ENCODE data around the gene KLF11.
"Not testable (repeated sequence)": the region's sequence is repeated elsewhere in the genome, so short reads cannot be mapped to it uniquely, and the experiment has no call there.

KLF11 gene

DNA sequence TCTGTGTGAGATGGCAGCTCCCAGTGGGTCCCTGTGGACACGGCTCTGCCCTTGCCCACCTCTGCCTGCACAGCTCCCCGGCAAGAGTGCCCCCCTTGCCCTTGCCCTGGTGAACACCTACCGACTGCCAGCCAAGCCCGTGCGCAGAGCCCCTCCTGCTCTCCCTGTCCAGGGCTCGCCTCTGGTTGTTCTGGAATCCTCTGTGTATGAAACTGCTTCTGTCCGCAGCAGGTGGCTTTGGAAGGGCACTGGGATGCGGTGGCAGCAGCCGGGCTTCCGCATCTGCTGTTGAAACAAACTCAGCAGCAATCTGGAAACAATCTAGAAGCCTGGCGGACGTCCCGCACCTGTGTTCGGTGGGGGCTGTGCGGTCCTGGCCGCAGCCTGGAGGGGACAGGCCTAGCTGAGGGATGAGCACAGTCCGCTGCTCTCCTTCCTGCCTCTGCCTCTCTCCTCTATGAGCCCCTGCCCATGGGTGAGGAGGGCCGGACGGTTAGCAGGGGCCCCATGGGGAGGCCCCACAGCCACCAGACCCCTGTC is 34.0 kb upstream of the KLF11 start:
- no peak for DNase-seq (ENCODE audit: low spot score)

DNA sequence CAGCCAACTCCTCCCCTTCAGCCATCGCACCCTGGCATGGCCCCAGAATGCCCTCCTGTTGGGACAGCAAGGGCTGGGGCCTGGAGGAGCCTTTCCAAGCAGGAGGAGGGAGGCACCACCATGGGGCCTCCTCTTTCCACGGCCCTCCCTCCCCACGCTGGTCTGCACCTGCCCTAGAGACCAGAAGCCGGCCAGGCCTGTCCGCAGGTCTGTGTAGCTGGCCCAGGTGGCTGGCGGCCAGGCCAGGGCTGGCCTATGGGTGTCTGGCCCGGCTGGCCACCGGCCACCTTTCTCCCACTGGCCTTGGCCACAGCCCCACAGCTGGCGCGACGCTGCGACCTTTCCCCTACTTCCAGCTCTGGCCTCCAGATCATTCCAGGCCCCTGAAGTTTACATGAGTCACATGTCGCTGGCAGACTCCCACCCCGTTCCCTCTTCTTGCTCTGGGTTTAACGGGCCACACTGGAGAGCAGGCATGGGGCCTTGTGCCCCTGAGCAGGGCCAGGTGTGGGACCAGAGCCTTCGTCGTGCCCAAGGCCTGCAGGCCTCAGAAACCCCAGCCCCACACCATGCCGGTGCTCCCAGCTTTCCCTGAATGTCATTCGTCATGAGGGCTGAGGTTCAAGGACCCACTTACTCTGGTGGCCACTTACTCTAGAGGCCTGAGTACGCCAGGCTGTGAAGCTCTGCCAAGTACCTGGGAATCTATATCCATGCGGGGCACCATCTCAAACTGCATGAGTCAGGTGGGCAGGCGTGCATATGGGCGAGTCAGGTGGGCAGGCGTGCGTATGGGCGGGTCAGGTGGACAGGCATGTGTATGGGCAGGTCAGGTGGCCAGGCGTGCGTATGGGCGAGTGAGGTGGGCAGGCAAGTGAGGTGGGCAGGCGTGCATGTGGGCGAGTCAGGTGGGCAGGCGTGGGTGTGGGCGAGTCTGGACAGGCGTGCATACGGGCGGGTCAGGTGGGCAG is 33.3 kb upstream of the KLF11 start:
- DNase-seq (ENCODE audit: low spot score), result peak; percentile 44

DNA sequence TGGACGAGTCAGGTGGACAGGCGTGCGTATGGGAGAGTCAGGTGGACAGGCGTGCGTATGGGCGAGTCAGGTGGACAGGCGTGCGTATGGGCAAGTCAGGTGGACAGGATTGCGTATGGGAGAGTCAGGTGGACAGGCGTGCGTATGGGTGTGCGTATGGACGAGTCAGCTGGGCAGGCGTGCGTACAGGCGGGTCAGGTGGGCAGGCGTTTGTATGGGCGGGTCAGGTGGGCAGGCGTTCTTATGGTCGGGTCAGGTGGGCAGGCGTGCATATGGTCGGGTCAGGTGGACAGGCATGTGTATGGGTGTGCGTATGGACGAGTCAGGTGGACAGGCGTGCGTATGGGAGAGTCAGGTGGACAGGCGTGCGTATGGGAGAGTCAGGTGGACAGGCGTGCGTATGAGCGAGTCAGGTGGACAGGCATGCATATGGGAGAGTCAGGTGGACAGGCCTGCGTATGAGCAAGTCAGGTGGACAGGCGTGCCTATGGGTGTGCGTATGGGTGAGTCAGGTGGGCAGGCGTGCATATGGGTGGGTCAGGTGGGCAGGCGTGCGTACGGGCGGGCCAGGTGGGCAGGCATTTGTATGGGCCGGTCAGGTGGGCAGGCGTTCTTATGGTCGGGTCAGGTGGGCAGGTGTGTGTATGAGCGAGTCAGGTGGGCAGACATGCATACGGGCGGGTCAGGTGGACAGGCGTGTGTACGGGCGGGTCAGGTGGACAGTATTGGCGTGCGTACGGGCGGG is 32.3 kb upstream of the KLF11 start:
- not testable (repeated sequence) for DNase-seq (ENCODE audit: low spot score)

DNA sequence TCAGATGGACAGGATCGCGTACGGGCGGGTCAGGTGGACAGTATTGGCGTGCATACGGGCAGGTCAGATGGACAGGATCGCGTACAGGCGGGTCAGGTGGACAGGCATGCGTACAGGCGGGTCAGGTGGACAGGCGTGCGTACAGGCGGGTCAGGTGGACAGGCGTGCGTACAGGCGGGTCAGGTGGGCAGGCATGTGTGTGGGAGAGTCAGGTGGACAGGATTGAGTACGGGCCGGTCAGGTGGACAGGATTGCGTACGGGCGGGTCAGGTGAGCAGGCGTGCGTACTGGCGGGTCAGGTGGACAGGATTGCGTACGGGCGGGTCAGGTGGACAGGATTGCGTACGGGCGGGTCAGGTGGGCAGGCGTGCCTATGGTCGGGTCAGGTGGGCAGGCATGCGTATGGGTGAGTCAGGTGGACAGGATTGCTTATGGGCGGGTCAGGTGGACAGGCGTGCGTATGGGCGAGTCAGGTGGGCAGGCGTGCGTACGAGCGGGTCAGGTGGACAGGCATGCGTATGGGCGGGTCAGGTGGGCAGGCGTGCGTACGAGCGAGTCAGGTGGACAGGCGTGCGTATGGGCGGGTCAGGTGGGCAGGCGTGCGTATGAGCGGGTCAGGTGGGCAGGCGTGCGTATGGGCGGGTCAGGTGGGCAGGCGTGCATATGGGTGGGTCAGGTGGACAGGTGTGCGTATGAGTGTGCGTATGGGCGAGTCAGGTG is 31.6 kb upstream of the KLF11 start:
- not testable (repeated sequence) for DNase-seq (ENCODE audit: low spot score)

DNA sequence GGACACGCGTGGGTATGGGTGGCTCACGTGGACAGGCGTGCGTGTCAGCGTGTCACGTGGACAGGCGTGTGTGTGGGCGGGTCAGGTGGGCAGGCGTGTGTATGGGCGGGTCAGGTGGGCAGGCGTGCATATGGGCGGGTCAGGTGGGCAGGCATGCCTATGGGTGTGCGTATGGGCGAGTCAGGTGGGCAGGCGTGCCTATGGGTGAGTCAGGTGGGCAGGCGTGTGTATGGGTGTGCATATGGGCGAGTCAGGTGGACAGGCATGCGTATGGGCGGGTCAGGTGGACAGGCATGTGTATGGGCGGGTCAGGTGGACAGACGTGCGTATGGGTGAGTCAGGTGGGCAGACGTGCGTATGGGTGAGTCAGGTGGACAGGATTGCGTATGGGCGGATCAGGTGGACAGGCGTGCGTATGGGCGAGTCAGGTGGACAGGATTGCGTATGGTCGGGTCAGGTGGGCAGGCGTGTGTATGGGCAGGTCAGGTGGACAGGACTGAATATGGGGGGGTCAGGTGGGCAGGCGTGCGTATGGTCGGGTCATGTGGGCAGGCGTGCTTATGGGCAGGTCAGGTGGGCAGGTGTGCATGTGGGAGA is 30.9 kb upstream of the KLF11 start:
- DNase-seq (ENCODE audit: low spot score), result not testable (repeated sequence)

DNA sequence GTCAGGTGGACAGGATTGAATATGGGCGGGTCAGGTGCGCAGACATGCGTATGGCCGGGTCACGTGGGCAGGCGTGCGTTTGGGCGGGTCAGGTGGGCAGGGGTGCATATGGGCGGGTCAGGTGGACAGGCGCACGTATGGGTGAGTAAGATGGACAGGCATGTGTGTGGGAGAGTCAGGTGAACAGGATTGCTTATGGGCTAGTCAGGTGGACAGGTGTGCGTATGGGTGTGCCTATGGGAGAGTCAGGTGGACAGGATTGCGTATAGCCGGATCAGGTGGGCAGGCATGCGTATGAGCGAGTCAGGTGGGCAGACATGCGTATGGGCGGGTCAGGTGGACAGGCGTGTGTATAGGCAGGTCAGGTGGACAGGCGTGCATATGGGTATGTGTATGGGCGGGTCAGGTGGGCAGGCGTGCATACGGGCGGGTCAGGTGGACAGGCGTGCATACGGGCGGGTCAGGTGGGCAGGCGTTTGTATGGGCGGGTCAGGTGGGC is 30.3 kb upstream of the KLF11 start:
- DNase-seq (ENCODE audit: low spot score), result no peak

DNA sequence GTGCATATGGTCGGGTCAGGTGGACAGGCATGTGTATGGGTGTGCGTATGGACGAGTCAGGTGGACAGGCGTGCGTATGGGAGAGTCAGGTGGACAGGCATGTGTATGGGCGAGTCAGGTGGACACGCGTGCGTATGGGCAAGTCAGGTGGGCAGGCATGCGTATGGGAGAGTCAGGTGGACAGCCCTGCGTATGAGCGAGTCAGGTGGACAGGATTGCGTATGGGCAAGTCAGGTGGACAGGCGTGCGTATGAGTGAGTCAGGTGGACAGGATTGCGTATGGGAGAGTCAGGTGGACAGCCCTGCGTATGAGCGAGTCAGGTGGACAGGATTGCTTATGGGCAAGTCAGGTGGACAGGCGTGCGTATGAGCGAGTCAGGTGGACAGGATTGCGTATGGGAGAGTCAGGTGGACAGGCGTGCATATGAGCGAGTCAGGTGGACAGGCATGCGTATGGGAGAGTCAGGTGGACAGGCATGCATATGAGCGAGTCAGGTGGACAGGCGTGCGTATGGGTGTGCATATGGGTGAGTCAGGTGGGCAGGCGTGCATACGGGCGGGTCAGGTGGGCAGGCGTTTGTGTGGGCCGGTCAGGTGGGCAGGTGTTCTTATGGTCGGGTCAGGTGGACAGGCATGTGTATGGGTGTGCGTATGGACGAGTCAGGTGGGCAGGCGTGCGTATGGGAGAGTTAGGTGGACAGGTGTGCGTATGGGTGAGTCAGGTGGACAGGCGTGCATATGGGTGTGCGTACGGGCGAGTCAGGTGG is 29.5 kb upstream of the KLF11 start:
- not testable (repeated sequence) for DNase-seq (ENCODE audit: low spot score)

DNA sequence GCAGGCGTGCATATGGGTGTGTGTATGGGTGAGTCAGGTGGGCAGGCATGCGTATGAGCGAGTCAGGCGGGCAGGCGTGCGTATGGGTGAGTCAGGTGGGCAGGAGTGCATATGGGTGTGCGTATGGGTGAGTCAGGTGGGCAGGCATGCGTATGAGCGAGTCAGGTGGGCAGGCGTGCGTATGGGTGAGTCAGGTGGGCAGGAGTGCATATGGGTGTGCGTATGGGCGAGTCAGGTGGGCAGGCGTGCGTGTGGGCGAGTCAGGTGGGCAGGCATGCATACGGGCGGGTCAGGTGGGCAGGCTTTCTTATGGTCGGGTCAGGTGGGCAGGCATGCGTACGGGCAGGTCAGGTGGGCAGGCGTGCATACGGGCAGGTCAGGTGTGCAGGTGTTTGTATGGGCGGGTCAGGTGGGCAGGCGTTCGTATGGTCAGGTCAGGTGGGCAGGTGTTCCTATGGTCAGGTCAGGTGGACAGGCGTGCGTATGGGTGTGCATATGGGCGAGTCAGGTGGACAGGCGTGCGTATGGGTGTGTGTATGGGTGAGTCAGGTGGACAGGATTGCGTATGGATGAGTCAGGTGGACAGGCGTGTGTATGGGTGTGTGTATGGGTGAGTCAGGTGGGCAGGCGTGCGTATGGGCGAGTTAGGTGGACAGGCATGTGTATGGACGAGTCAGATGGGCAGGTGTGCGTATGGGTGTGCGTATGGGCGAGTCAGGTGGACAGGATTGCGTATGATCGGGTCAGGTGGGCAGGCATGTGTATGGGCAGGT is 28.7 kb upstream of the KLF11 start:
- DNase-seq (ENCODE audit: low spot score), result no peak

DNA sequence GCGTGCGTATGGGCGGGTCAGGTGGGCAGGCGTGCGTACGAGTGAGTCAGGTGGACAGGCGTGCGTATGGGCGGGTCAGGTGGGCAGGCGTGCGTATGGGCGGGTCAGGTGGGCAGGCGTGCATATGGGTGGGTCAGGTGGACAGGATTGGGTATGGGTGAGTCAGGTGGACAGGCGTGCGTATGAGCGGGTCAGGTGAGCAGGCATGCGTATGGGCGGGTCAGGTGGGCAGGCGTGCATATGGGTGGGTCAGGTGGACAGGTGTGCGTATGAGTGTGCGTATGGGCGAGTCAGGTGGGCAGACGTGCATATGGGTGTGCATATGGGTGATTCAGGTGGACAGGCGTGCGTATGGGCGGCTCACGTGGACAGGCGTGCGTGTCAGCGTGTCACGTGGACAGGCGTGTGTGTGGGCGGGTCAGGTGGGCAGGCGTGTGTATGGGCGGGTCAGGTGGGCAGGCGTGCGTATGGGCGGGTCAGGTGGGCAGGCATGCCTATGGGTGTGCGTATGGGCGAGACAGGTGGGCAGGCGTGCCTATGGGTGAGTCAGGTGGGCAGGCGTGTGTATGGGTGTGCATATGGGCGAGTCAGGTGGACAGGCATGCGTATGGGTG is 27.9 kb upstream of the KLF11 start:
- DNase-seq (ENCODE audit: low spot score), result not testable (repeated sequence)

DNA sequence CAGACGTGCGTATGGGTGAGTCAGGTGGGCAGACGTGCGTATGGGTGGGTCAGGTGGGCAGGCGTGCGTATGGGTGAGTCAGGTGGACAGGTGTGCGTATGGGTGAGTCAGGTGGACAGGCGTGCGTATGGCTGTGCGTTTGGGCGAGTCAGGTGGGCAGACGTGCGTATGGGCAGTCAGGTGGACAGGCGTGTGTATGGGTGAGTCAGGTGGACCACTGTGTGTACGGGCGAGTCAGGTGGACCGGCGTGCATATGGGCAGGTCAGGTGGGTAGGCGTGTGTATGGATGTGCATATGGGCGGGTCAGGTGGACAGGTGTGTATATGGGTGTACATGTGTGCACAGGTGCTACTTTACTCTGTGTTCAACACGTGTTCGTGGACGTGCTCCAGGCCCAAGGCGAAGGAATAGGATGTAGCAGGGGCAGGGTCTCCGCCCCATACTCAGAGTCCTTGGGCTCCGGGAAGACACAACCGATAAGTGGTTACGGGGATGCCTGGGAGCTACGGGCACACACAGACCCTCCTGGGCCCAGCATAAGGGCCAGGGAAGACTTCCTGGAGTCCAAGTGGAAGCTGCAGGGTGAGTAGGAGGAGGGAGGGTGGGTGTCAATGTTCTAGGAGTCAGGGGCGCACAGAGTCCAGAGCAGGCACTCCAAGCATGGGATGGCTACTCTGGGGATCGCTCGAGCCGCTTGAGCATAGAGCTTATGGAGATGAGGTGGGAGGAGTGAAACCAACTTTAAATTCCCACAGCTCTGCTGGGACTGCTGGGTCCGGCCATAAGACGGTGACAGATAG is 27.1 kb upstream of the KLF11 start:
- no peak for DNase-seq (ENCODE audit: low spot score)

DNA sequence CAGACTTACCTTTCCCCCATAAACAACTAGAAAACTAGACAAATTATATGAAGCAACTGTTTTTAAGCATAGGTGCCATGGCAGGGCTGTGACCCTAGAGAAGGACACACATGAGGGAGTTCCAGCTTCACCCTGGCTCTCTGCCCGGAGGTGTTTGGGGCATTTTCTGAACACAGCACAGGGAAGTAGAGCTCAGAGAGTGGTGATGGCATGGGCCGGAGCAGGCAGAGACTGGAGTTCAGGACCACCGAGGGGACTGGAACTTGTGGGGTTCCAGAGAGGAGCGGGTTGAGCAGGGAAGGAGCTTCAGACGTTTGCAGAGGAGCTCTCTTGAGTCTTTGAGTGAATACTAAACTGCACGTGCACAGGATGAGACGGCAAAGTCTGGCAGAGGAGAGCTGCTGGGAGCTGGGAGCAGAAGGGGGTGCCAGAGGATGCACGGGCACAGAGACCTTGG is 26.5 kb upstream of the KLF11 start:
- DNase-seq (ENCODE audit: low spot score), result no peak

DNA sequence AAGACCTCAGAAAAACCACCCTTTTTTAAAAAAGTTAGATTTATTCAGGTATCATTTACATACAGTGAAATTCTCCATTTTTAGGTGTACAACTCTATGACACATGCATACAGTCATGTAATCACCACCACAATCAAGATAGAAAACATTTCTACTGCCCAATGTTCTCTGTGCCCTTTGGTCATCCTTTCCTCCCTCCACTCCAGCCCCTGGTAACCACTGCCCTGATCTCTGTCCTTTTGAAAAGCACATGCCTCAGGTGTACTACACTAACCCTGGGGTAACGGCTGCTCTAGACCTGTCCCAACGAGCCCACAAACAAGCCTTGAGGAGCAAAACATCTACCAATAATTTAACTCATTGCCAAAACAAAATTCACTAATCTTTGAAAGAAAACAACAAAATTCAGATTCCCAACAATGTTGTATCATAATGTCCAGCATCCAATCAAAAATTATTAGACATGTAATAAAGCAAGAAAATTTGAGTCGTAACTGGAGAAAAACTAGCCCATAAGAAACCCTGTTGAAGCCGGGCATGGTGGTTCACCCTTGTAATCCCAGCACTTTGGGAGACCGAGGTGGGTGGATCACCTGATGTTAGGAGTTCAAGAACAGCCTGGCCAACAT is 25.9 kb upstream of the KLF11 start:
- DNase-seq (ENCODE audit: low spot score), result no peak

DNA sequence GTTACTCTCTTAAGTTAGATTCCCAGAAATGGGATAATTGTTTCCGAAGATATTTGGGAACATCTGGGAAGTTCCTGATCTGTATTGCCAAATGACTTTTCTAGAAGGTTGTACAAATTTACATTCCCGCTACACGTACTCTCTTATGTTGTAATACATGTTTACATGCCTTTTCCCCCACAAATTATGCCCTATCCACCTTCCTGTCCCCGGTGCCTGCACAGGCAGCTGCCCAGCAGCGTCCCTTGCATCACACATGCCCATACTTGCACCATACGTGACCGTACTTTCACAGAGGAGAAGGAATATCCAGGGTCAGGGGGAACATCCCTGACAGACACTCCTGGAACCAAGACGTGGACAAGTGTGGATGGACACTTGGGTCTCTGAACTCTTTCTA is 24.2 kb upstream of the KLF11 start:
- no peak for DNase-seq (ENCODE audit: low spot score)

DNA sequence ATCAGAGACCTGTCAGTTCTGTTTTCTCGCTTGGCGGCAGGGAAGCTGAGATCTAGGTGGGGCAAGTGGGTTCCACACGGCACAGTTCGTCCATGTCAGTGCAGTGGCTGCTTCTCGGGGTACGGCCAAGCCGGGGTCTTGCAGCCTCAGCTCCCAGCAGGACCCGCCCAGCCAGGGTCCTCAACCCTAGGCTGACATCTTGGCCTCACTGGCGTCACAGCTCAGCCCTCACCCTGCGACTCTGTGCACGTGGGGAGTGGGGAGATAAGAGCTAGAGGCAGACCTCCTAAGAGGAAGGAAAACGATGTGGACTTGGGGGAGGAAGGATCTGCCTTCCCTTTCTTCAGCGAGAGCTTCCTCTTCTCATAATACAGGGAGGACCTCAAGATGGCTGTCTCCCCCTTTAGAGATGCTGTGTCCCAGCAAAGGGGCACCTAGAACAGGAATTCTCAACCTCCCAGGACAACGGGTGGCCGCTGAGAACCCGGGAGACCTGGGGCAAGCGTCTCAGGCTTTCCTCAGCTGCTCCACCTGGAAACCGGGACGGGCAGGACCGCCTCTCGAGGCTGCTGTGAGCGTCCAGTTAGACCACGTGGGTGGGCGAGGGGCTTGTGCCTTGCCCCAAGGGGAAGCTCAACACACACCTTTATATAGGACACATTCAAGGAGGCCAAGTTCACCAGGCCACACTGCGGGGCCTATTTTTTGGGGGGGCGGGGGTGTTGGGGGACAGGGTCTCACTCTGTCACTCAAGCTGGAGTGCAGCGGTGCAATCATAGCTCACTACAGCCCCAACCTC is 23.5 kb upstream of the KLF11 start:
- DNase-seq (ENCODE audit: low spot score), result no peak

DNA sequence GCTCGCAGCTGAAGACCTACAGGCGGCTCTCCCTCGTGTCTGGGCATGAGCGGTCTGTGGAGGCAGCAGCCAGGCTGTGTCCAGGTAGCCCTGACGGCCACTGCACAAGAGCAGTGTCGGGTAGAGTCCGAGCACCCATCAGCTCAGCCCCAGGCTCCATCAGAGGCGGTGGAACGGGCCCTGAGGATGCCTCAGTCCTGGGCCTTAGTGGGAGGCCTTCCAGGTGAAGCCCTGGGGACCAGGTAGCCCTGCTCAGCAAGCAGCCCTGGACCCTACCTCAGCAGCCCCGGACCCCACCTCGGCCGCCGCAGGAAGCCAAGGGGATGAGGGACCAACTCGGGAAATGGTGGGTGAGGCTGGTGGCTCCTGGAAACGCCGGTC is 21.3 kb upstream of the KLF11 start:
- DNase-seq (ENCODE audit: low spot score), result no peak

DNA sequence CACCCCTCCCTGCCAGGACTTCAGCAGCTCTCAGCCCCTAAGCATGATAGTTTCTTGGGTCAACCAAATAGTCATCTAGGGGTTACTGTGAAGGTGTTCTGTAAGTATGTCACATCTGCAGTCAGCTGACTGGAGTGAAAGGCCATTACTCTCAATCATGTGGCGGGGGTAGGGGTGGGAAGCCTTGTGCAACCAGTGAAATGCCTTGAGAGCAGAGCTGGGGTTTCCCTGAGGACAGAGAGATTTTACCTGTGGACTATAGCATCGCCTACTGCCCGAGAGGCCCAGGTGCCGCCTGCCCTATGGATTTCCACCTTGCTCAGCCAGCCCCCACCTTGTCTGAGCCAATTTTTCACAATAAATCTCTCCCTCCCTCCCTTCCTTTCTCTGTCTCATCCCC is 20.9 kb upstream of the KLF11 start:
- DNase-seq (ENCODE audit: low spot score), result no peak
